Measurements from ENCODE around the gene EFCAB12.

The EFCAB12 gene

DNA sequence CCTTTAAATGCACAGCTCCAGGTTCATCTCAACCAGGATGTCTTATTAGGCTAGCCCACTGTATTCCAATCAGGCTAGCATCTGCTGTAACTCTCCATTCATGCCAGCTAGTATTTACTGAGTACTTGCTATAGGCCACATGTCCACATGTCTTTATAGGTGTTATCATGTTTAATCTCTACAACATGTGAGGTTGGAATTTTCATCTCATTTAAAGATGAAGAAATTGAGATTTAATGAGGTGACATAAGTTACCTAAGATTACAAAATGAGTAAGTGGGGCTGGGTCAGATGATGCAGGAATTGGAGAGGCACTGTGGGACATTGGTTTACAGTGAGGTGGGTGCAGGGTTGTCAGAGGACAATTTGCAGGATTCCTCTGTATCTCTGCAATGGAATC, 14.5 kb upstream of the EFCAB12 start:
- no peak for DNase-seq

DNA sequence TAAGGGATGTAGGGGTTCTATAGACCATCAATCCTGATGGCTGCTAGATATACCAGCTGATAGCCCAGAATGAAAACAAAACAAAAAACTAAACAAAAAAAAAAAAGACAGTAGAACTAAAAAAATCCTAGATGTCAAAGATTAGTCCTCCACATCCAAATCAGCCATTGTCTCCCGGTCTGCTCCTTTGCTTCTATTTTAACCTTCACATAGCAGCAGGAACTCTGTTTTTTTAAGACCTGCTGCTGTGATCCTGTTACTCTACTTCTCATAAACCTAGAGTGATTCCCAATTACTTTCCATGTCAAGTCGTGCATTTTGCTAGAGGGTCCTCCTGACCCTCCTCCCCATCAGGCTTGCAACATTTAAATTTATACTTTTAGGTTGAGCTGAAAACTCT, 14.1 kb upstream of the EFCAB12 start:
- DNase-seq: no peak

GRCh38 chr3:129441782-129442181, 13.3 kb upstream of the EFCAB12 start:
- no peak for DNase-seq

DNA sequence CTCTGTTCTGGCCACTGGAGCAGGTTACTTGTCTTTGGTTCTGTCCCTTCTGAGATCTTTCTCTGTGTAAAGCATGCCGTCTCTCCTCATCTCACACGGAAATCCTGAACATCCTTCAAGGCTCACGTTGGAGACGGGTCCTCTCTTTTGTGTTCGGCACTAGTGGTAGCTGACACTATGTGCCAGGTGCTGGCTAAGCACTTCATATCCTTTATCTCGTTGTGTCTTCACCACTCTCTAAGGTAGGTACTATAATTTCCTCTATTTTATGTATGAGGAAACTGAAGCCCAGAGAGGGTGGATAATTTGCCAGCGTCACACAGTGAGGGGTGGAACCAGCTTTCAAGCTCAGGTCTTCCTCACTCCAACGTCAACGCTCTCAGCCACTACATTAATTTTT, 12.8 kb upstream of the EFCAB12 start:
- peak; percentile 8 for DNase-seq

- no peak for DNase-seq
Observed at GRCh38 chr3:129440618-129441190, 12.3 kb upstream of the EFCAB12 start.

DNA sequence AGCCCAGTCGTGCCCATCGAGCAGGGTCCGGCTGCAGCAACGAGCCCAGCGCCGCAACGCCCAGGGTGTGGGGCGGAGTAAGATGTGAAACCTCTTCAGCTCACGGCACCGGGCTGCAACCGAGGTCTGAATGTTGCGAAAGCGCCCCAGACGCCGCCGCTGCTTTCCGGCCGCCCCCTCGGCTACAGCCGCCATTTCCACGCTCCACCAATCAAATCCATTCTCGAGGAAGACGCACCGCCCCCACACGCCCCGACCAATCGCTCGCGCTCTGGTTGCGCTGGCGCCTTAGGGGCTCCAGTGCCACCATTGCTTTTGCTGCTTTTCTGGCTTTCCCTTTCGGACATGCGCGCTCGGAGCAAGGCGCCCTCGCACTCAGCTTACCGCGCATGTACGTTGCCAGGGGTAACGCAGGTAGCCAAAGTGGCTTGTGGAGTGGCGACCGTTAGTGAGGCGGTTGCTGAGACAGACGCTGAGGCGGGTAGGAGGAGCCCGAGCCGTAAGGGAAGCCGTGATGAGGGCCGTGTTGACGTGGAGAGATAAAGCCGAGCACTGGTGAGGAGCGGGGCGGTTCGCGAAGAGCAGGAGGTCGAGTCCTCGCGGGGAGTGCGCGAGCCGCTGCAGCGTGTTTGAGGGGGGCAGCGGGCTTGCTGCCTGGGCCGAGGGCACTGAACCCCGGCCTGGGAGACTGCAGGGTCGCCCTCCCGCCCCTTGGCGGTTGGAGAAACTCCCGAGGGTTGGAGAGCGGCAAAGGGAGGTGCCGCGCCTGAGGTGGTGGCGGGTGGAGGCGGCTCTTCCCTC, 11.6 kb upstream of the EFCAB12 start, which contains the start of the genes IFT122 and MBD4:
TSS of gene IFT122 (plus strand) at position 408 of the 801 bp plus-strand sequence. CDS start at position 515, 107 bp downstream.
TSS of gene MBD4 (minus strand) at position 132 of the 801 bp plus-strand sequence. CDS start at position 17, 115 bp downstream.
- DNase-seq: peak; percentile 97

GRCh38 chr3:129439226-129439816, 10.9 kb upstream of the EFCAB12 start:
- DNase-seq: peak; percentile 29

DNA sequence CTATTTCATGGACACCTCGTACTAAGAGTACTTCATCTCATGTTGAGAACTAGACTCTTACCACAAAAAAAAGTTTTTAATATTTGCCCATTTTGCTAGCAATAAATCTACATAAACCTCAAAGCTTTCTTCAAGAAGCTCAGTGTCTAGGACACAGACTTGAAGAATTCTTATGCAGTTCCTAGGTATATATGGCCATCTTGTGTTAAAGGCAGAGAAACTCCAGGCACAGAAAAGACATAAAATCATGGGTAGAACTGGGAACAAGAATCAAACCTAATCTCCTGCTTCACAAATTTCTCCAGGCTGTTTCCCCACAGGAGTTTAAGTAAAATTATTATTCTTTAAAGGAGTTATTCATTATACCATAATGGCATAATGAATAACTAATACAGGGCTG, 6.9 kb upstream of the EFCAB12 start:
- DNase-seq: no peak

DNA sequence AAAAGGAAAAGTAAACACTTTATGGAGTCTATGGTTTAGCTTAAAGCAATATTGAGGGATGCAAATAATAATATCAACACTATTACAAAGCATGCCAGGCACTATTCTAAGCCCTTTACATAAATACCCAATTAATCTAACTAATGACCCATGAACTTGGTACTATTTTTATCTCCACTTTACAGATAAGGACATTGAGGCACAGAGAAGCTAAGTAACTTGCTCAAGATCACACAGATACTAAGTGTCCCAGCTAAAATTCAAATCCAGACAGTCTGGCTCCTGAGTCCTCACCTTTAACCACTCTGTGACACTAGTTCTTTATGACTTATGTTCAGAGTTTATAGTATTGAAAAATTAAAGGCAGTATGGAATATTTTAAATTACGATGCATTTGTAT, 5.7 kb upstream of the EFCAB12 start:
- DNase-seq: no peak

DNA sequence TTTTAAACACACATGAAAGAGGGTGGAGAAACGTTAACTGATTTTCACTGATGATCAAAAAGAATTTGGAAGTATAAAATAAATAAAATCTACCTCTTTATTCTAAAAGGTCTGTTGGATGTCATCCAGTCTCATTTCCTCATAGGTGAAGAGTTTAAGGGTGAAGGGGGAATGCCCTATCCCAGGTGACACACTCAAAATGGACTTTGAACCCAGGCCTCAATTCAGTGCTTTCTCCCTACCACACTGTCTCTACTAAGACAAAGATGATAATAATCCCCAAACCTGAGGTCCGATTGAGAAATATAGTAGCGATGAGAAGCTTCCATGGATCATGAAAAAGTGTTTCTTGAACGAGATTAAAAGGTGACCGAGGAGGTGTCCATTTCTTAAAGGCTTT, 5.1 kb upstream of the EFCAB12 start:
- DNase-seq: no peak

GRCh38 chr3:129432671-129433070, 4.2 kb upstream of the EFCAB12 start:
- DNase-seq: no peak

DNA sequence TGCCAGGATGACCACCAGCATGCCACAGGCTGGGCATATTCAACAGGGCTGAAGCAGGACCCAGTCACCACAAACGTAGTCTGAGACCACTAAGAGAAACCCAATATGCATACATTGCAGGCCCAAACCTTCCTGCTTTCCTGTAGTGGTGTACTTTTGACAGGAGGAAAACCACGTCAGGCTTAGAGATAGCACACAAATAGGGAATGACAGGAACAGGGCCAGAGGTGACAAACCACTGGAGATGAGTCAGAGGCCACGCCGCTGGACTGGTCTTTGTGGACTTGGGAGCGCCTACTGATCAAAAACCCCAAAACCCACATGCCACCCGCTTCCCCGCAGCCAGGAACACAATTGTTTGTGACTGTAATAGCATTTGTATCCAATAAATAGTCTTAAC, 3.6 kb upstream of the EFCAB12 start:
- DNase-seq: no peak

DNA sequence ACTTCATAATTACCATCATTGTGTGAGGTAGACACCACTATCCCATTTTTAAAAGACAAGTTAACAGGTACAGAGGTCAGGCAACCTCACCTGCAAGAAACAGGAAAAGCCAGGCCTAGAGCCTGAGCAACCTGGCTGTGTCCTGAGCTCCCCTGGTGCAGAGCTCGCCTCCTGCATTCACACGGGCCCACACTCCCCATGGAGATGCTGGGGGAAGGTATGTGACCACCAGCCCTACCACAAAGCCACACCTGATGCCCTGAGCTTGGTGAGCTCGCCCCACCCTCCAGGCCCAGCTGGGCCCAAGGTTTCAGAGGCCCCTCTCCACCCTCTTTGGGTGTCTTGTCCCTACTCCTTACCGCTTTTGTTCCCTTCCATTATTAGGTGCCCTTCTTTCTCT, 1.2 kb upstream of the EFCAB12 start:
- DNase-seq: no peak

DNA sequence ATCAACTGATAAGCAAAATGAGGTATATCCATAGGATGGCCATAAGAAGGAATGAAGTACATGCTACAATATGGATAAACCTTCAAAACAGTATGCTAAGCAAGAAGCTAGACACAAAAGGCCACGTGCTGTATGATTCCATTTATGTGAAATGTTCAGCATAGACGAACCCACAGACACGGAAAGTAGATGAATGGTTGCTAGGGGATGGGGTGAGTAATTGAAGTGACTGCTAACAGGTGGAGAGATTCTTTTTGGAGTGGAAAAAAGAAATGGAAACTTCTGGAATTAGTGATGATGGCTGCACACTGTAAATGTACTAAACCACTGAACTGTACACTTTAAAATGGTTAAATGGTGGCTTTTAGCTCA, 630 bp upstream of the EFCAB12 start:
- DNase-seq: no peak

DNA sequence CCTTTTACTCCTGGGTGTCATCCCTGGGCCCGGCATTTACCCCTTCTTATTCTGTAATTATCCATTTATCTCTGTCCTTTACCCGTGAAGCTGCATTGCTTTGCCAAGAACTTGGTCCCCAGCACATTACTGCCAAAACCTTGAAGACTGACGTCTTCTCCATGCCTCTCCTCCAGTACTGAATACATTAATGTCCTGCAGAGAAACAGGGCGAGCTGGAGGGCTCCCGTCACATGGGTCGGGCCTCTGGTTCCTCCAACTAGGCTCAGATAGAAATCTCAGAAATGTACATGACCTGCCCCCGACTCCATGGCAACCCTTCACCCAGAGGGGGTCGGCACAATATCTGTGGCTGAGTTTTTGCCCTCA, 445 bp downstream of the EFCAB12 start:
- DNase-seq: no peak

GRCh38 chr3:129425619-129426018, 2.8 kb downstream of the EFCAB12 start:
- DNase-seq: no peak

DNA sequence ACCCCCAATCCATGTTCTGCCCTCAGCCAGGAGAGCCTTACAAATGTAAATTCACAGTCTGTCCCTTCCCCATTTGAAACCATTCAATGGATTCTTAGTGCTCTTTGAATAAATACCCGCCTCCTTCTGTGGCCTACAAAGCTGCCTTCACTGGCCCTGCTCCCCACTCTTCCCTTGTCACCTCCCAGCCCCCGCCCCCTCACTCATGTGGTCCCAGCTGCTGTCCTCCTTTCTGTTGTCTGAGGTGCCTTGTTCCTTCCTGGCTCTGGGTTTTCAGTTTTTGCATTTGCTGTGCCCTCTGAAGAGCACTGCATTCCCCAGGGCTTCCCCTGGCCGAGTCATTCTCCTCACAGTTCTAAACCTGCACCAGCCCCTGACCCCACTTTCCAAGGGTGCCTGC, 3.2 kb downstream of the EFCAB12 start:
- DNase-seq: no peak

GRCh38 chr3:129424185-129424841, 4.1 kb downstream of the EFCAB12 start:
- DNase-seq: no peak

DNA sequence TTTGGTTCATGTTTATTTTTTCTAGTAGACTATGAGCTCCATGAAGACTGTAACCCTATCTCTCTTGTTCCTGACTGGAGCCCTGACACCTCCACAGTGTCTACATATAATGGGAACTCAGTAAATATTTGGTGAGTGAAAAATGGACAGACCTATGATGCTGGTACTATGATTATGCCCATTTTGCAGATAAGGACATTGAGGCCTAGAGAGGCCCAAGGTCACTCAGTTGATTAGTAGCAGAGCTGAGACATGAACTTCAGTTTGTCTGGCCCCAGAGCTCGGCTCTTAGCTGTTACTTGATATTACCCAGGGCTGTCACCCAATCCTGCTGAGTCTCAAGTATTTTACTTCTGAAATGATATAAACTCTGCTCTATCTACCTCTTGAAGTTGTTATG, 5.5 kb downstream of the EFCAB12 start:
- no peak for DNase-seq

DNA sequence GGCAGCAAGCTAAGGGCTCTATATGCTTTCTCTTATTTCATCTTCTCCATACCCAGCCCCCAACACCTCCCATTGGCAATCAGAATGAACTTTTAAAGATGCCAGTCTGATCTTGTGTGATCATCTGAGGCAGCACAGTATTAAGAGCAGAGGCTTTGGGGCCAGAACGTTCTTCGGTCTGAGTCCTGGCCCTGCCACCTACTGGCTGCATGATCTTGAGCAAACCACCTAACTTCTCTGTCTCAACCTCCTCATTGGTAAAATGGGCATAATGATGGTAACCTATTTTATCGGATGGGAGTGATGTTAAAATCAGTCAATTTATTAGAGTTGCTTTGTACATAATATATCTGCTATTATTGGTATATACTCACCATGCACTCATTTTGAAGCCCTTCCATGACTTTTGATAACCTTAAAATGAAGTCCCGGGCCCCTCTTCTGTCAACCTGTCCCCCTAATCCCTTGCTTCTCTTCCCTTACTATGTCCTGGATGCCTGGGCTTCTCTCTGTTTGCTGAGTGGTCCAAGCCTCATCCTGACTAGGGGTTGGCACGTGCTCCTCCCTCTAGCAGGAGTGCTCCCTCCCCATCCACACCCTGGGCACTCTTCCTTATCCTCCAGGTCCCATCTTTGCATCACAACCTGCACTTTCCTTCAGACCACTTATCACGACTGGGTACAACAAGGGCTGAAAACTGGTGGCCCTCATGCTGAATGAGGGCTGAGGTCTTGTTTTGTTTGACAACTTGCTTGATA, 6.3 kb downstream of the EFCAB12 start:
- DNase-seq: no peak

GRCh38 chr3:129421236-129421883, 7.1 kb downstream of the EFCAB12 start:
- no peak for DNase-seq

- DNase-seq: no peak
Observed at GRCh38 chr3:129419476-129419875, 9.0 kb downstream of the EFCAB12 start.

Measured in activated CD4-positive, alpha-beta T cell treated with anti-CD3 and anti-CD28 coated beads, Interleukin-2, amount 50 U/mL, for 1 hour (primary cell).